Aorta (tissue), 5 donors: ENCODE data around the gene CD109. TPM values are rescaled to one million over a fixed set of nuclear protein-coding genes. Genes with fewer than 3 reads are reported as not detected.
"Not testable (repeated sequence)": the region's sequence is repeated elsewhere in the genome, so short reads cannot be mapped to it uniquely, and the experiment has no call there.

Source experiments
- ATAC-seq: fragments of 200-7000 bp; cut with Tn5 transposase; one replicate; pipeline ENCODE4 v1.9.1; 2022; ENCODE audit warnings: moderate library complexity; ENCODE audit not compliant: low FRiP score
- DNase-seq, 2 donors: peaks; one replicate each; pipeline ENCODE4 v3.0.0-alpha.2; 2020
- H3K27ac ChIP-seq, 2 donors: one replicate each; pipeline ENCODE4 v1.5.1; 2013; ENCODE audit warnings: low read length in 2 of 2, mild to moderate bottlenecking in 2 of 2, moderate library complexity in 2 of 2, control low read depth in 1 of 2, inconsistent platforms in 1 of 2, low read depth in 1 of 2
- H3K27me3 ChIP-seq, 2 donors: one replicate each; pipeline ENCODE4 v1.6.1; 2013; ENCODE audit warnings: control low read depth in 1 of 2, low read length in 1 of 2, mild to moderate bottlenecking in 1 of 2, moderate library complexity in 1 of 2; ENCODE audit not compliant: insufficient read depth in 2 of 2, control insufficient read depth in 1 of 2
- H3K36me3 ChIP-seq, 2 donors: one replicate each; pipeline ENCODE4 v1.6.1; 2013; ENCODE audit warnings: control low read depth in 1 of 2, low read length in 1 of 2, mild to moderate bottlenecking in 1 of 2; ENCODE audit not compliant: insufficient read depth in 2 of 2, control insufficient read depth in 1 of 2
- H3K4me1 ChIP-seq, 2 donors: one replicate each; pipeline ENCODE4 v1.6.1; 2013; ENCODE audit warnings: low read length in 2 of 2, control low read depth in 1 of 2, mild to moderate bottlenecking in 1 of 2, moderate library complexity in 1 of 2; ENCODE audit not compliant: insufficient read depth in 2 of 2, control insufficient read depth in 1 of 2
- H3K4me3 ChIP-seq, 2 donors: one replicate each; pipeline ENCODE4 v1.5.1; 2013; ENCODE audit warnings: low read length in 2 of 2, control low read depth in 1 of 2, mild to moderate bottlenecking in 1 of 2
- H3K9me3 ChIP-seq: one replicate; pipeline ENCODE4 v1.6.1; 2013; ENCODE audit warnings: mild to moderate bottlenecking, low read length; ENCODE audit not compliant: control insufficient read depth
- WGBS, 2 donors: extraction: QIAGEN DNeasy Blood & Tissue Kit; methylation state at CpG; one replicate each; pipeline ENCODE4 v1.1.7; 2013; 5-methylcytosine and 5-hydroxymethylcytosine counted together
- intact Hi-C, 2 donors: fragments of 100-400 bp; cut with DNase I; formaldehyde crosslinking; loops; one replicate each; pipeline versions ENCODE4 v1.14.2 to v1.15.0; 2022
- polyA plus RNA-seq, 2 donors: library from polyadenylated mRNA; stranded (reverse); fragments of 200-250 nt; gene quantifications; one replicate each; pipeline ENCODE4 v1.2.3, GENCODE V29; 2013
- total RNA-seq, 2 donors: library from RNA; stranded (reverse); fragmentation: NEBNext Ultra II Directional; extraction: Animal tissue kit (Norgen Biotek cat#: 25700); gene quantifications; one replicate each; pipeline ENCODE4 v1.2.1, GENCODE V29; 2021
- donor health status: healthy with polysubstance abuse.
- donor health status: Bipolar disorder and iron deficiency.
- donor health status: DM: no; HTN: no; CAD: no.
- donor health status: DM: no; HTN: no; CAD: no.
- donor health status: DM: yes; HTN: yes; CAD: no.

CD109 gene
- total and polyA plus RNA-seq, 4 donors = 1.9 to 29.8 (median 15.2) TPM

GRCh38 chr6:73798592-73798991 is 102.6 kb downstream of the CD109 start:
- Histone ChIP-seq H3K27me3 (no peaks in the 10 kb centered on the region), H3K4me1 (no peaks in the 10 kb centered on the region), H3K9me3 (no peaks in the 10 kb centered on the region), H3K27ac (no peak overlapping the region), H3K36me3 (peaks cover 0 to 2% of the 10 kb centered on the region in 2 donors), H3K4me3 (no peak overlapping the region)
- intact Hi-C loops = no loop called here
- WGBS, 2 donors = 45 to 51% methylated on average over 2 of the region's 2 CpGs
- ATAC-seq = peak; percentile 85
- peak in 1 of 2 donors; percentile 46 for DNase-seq

GRCh38 chr6:73800997-73801396 is 105.0 kb downstream of the CD109 start:
- ATAC-seq (no peak), DNase-seq (no peak)
- Histone ChIP-seq H3K9me3 (no peaks in the 10 kb centered on the region), H3K4me3 (no peak overlapping the region), H3K27ac (no peak overlapping the region), H3K36me3 (no peaks in the 10 kb centered on the region), H3K27me3 (no peaks in the 10 kb centered on the region), H3K4me1 (no peaks in the 10 kb centered on the region)
- intact Hi-C loops = no loop called here
- 72 to 79% methylated on average over 1 of the region's 1 CpG for WGBS, 2 donors

- Histone ChIP-seq H3K27ac (no peak overlapping the region), H3K4me3 (no peak overlapping the region), H3K36me3 (no peaks in the 10 kb centered on the region), H3K4me1 (no peaks in the 10 kb centered on the region), H3K27me3 (no peaks in the 10 kb centered on the region), H3K9me3 (no peaks in the 10 kb centered on the region)
- DNase-seq = no peak
- intact Hi-C loops = no loop called here
- 83 to 94% methylated on average over 1 of the region's 1 CpG for WGBS, 2 donors
- ATAC-seq = no peak
Observed at GRCh38 chr6:73801652-73802268, 105.8 kb downstream of the CD109 start.

- Histone ChIP-seq H3K36me3 (no peaks in the 10 kb centered on the region), H3K4me3 (no peak overlapping the region), H3K4me1 (no peaks in the 10 kb centered on the region), H3K27ac (no peak overlapping the region), H3K9me3 (no peaks in the 10 kb centered on the region), H3K27me3 (no peaks in the 10 kb centered on the region)
- WGBS, 2 donors = 53 to 61% methylated on average over 2 of the region's 2 CpGs
- ATAC-seq (no peak), DNase-seq (no peak)
- intact Hi-C loops = no loop called here
Observed at GRCh38 chr6:73802366-73802765, 106.4 kb downstream of the CD109 start.

GRCh38 chr6:73803562-73804241 is 107.7 kb downstream of the CD109 start:
- 44 to 51% methylated on average over 5 of the region's 5 CpGs for WGBS, 2 donors
- no peaks in the 10 kb centered on the region for H3K9me3 ChIP-seq
- H3K27me3 ChIP-seq = no peaks in the 10 kb centered on the region
- no peak overlapping the region for H3K4me3 ChIP-seq
- no peak overlapping the region for H3K27ac ChIP-seq
- H3K4me1 ChIP-seq = no peaks in the 10 kb centered on the region
- intact Hi-C loops = no loop called here
- no peak for ATAC-seq
- no peaks in the 10 kb centered on the region for H3K36me3 ChIP-seq
- DNase-seq = no peak

GRCh38 chr6:73805221-73805620 is 109.2 kb downstream of the CD109 start:
- H3K4me3 ChIP-seq, H3K27ac ChIP-seq, H3K9me3 ChIP-seq, H3K27me3 ChIP-seq, H3K36me3 ChIP-seq, H3K4me1 ChIP-seq, ATAC-seq, DNase-seq, intact Hi-C loops: not testable (repeated sequence)
- 90 to 93% methylated on average over 7 of the region's 7 CpGs for WGBS, 2 donors

GRCh38 chr6:73805982-73806381 is 110.0 kb downstream of the CD109 start:
- H3K4me1 ChIP-seq, ATAC-seq, H3K27ac ChIP-seq, H3K36me3 ChIP-seq, H3K4me3 ChIP-seq, DNase-seq, H3K9me3 ChIP-seq, H3K27me3 ChIP-seq, intact Hi-C loops: not testable (repeated sequence)
- 93 to 100% methylated on average over 2 to 4 of the region's 4 CpGs for WGBS, 2 donors

- no peak for ATAC-seq
- Histone ChIP-seq H3K9me3 (no peaks in the 10 kb centered on the region), H3K27me3 (no peaks in the 10 kb centered on the region), H3K36me3 (no peaks in the 10 kb centered on the region), H3K4me1 (no peaks in the 10 kb centered on the region), H3K27ac (no peak overlapping the region), H3K4me3 (no peak overlapping the region)
- DNase-seq = no peak
- intact Hi-C loops = no loop called here
Observed at GRCh38 chr6:73811706-73812105, 115.7 kb downstream of the CD109 start.

- ATAC-seq (no peak), DNase-seq (no peak)
- Histone ChIP-seq H3K9me3 (no peaks in the 10 kb centered on the region), H3K36me3 (no peaks in the 10 kb centered on the region), H3K4me1 (no peaks in the 10 kb centered on the region), H3K27ac (no peak overlapping the region), H3K27me3 (no peaks in the 10 kb centered on the region), H3K4me3 (no peak overlapping the region)
- WGBS, 2 donors = 63 to 79% methylated on average over 1 of the region's 1 CpG
- intact Hi-C loops = no loop called here
Observed at GRCh38 chr6:73817253-73817652, 121.2 kb downstream of the CD109 start.
